Liver (tissue), 9 donors: ENCODE measurements around the gene GRIK1. TPM values are rescaled to one million over a fixed set of nuclear protein-coding genes. Genes with fewer than 3 reads are reported as not detected.

Experiments
- DNase-seq: peaks from one replicate; pipeline ENCODE4 v3.0.0-alpha.2; 2017; ENCODE audit warnings: low spot score
- H3K27ac ChIP-seq, 2 donors: one replicate each; pipeline ENCODE4 v1.7.0; 2013; ENCODE audit warnings: inconsistent platforms in 2 of 2, low read length in 2 of 2, control low read depth in 1 of 2, low read depth in 1 of 2, mild to moderate bottlenecking in 1 of 2
- H3K27me3 ChIP-seq, 4 donors: one replicate each; pipeline versions ENCODE4 v1.6.1 to v1.7.0; 2013; ENCODE audit warnings: low read length in 3 of 4, inconsistent platforms in 1 of 4, mild to moderate bottlenecking in 1 of 4, moderate library complexity in 1 of 4; ENCODE audit not compliant: control insufficient read depth in 4 of 4, insufficient read depth in 4 of 4
- H3K36me3 ChIP-seq, 4 donors: one replicate each; pipeline versions ENCODE4 v1.6.1 to v1.7.0; 2013; ENCODE audit warnings: low read length in 3 of 4, mild to moderate bottlenecking in 3 of 4, low read depth in 1 of 4, moderate library complexity in 1 of 4; ENCODE audit not compliant: control insufficient read depth in 4 of 4, insufficient read depth in 3 of 4
- H3K4me1 ChIP-seq, 4 donors: one replicate each; pipeline versions ENCODE4 v1.6.1 to v1.7.0; 2013; ENCODE audit warnings: low read length in 3 of 4, mild to moderate bottlenecking in 3 of 4, moderate library complexity in 1 of 4; ENCODE audit not compliant: control insufficient read depth in 4 of 4, insufficient read depth in 4 of 4
- H3K4me3 ChIP-seq, 3 donors: one replicate each; pipeline versions ENCODE4 v1.6.1 to v1.7.0; 2013; ENCODE audit warnings: low read length in 3 of 3, control low read depth in 1 of 3, low read depth in 1 of 3, mild to moderate bottlenecking in 1 of 3
- H3K9ac ChIP-seq, 2 donors: one replicate each; pipeline ENCODE4 v1.7.0; 2013; ENCODE audit warnings: low read length in 2 of 2, mild to moderate bottlenecking in 2 of 2, moderate library complexity in 2 of 2, control low read depth in 1 of 2, low read depth in 1 of 2
- H3K9me3 ChIP-seq, 4 donors: one replicate each; pipeline versions ENCODE4 v1.6.1 to v1.7.0; 2013; ENCODE audit warnings: low read length in 3 of 4; ENCODE audit not compliant: control insufficient read depth in 4 of 4
- ATF3 ChIP-seq: IDR thresholded peaks from 2 replicates; pipeline ENCODE4 v1.6.1; 2016; ENCODE audit warnings: antibody characterized with exemption
- CTCF ChIP-seq: fragments of 150-350 bp; IDR thresholded peaks from 2 replicates; pipeline ENCODE4 v1.5.1; 2017; ENCODE audit warnings: improper control_type of control experiment, low read depth, low read length; ENCODE audit not compliant: missing input control
- EGR1 ChIP-seq, 2 donors: IDR thresholded peaks; 2 replicates each; pipeline ENCODE4 v1.6.1; 2016 to 2018; ENCODE audit warnings: antibody characterized with exemption in 2 of 2, low read depth in 2 of 2
- FOXA1 ChIP-seq: IDR thresholded peaks from 2 replicates; pipeline ENCODE4 v1.6.1; 2016; ENCODE audit warnings: antibody characterized with exemption
- FOXA2 ChIP-seq: IDR thresholded peaks from 2 replicates; pipeline ENCODE4 v1.6.1; 2016; ENCODE audit warnings: antibody characterized with exemption
- GABPA ChIP-seq, 2 donors: IDR thresholded peaks in 1 of 2; conservative IDR thresholded peaks in 1 of 2; 2 replicates each; pipeline ENCODE4 v1.6.1; 2016; ENCODE audit warnings: antibody characterized with exemption in 2 of 2, mild to moderate bottlenecking in 1 of 2, moderate library complexity in 1 of 2
- HNF4A ChIP-seq, 2 donors: conservative IDR thresholded peaks; 2 replicates each; pipeline ENCODE4 v1.6.1; 2016; ENCODE audit warnings: antibody characterized with exemption in 2 of 2, mild to moderate bottlenecking in 2 of 2
- HNF4G ChIP-seq: IDR thresholded peaks from 2 replicates; pipeline ENCODE4 v1.6.1; 2016; ENCODE audit warnings: antibody characterized with exemption
- MAX ChIP-seq: IDR thresholded peaks from 2 replicates; pipeline ENCODE4 v1.6.1; 2016; ENCODE audit warnings: antibody characterized with exemption
- NR2F2 ChIP-seq: IDR thresholded peaks from 2 replicates; pipeline ENCODE4 v1.6.1; 2016; ENCODE audit warnings: antibody characterized with exemption
- RXRA ChIP-seq, 2 donors: IDR thresholded peaks; 2 replicates each; pipeline ENCODE4 v1.6.1; 2017 to 2018; ENCODE audit warnings: antibody characterized with exemption in 2 of 2, mild to moderate bottlenecking in 1 of 2
- SP1 ChIP-seq: IDR thresholded peaks from 2 replicates; pipeline ENCODE4 v1.6.1; 2018; ENCODE audit warnings: antibody characterized with exemption, mild to moderate bottlenecking
- TAF1 ChIP-seq: conservative IDR thresholded peaks from 2 replicates; pipeline ENCODE4 v1.6.1; 2016; ENCODE audit warnings: antibody characterized with exemption, mild to moderate bottlenecking
- YY1 ChIP-seq: IDR thresholded peaks from 2 replicates; pipeline ENCODE4 v1.6.1; 2016; ENCODE audit warnings: antibody characterized with exemption, mild to moderate bottlenecking
- ZBTB33 ChIP-seq: IDR thresholded peaks from 2 replicates; pipeline ENCODE4 v1.6.1; 2016; ENCODE audit warnings: antibody characterized with exemption
- WGBS: extraction: QIAGEN DNeasy Blood & Tissue Kit; methylation state at CpG from one replicate; pipeline ENCODE4 v1.1.7; 2013; 5-methylcytosine and 5-hydroxymethylcytosine counted together
- polyA plus RNA-seq, 2 donors: library from polyadenylated mRNA; stranded (reverse) in 1 of 2; unstranded in 1 of 2; fragments of 200-250 nt in 1 of 2; fragments of >200 nt in 1 of 2; fragmentation: Nextera tagmentation in 1 of 2; extraction: Ambion mirVana in 1 of 2; gene quantifications; one replicate each; pipeline versions ENCODE4 v1.2.1 to v1.2.3, GENCODE V29; 2013 to 2015
- total RNA-seq, 2 donors: library from RNA; depleted of rRNA; stranded (reverse); fragments of >200 nt; gene quantifications; one replicate each; pipeline ENCODE4 v1.2.3, GENCODE V29; 2014
- donor health status: healthy.
- donor health status: healthy.
- donor health status: healthy.
- donor health status: healthy.
- donor health status: healthy.

The GRIK1 gene
- total and polyA plus RNA-seq, 4 donors = 0.02 to 0.14 (median 0.05) TPM; not detected in 1

- H3K4me3 ChIP-seq = no peak overlapping the region
- DNase-seq = no peak
- TF ChIP-seq ATF3 (no peak), HNF4A (conservative IDR thresholded peaks at IDR 0.05) (no peak), GABPA (IDR thresholded peaks at IDR 0.05 in 1 of 2, conservative IDR thresholded peaks at IDR 0.05 in 1 of 2) (no peak), FOXA2 (no peak), ZBTB33 (no peak), HNF4G (no peak), NR2F2 (no peak), CTCF (no peak), FOXA1 (no peak), EGR1 (IDR thresholded peaks at IDR 0.05; ENCODE audit: low read depth in 2 of 2) (no peak), MAX (no peak), YY1 (no peak), RXRA (IDR thresholded peaks at IDR 0.05) (no peak), SP1 (no peak)
- 90% methylated on average over 3 of the region's 3 CpGs for WGBS
- H3K9me3 ChIP-seq = peaks cover 0 to 2% (median 0%) of the 10 kb centered on the region in 4 donors
- peaks cover 0 to 1% (median 0%) of the 10 kb centered on the region in 4 donors for H3K4me1 ChIP-seq
- no peaks in the 10 kb centered on the region for H3K36me3 ChIP-seq
- H3K27ac ChIP-seq = no peak overlapping the region
- H3K9ac ChIP-seq = no peak overlapping the region
- H3K27me3 ChIP-seq = no peaks in the 10 kb centered on the region
These were observed 257.0 kb downstream of the GRIK1 start for GRCh38 chr21:29682800-29683199.

GRCh38 chr21:29680273-29680672 is 259.5 kb downstream of the GRIK1 start:
- 86% methylated on average over 4 of the region's 4 CpGs for WGBS
- TF ChIP-seq FOXA1 (no peak), TAF1 (no peak), SP1 (no peak), GABPA (IDR thresholded peaks at IDR 0.05 in 1 of 2, conservative IDR thresholded peaks at IDR 0.05 in 1 of 2) (no peak), CTCF (no peak), EGR1 (IDR thresholded peaks at IDR 0.05; ENCODE audit: low read depth in 2 of 2) (no peak), ATF3 (no peak), MAX (no peak), RXRA (IDR thresholded peaks at IDR 0.05) (no peak), HNF4G (no peak)

More at GRCh38 chr21:29680273-29680672, 259.5 kb downstream of the GRIK1 start:
- Histone ChIP-seq H3K9me3 (peaks cover 0 to 2% (median 0%) of the 10 kb centered on the region in 4 donors), H3K27ac (no peak overlapping the region), H3K4me3 (no peak overlapping the region), H3K4me1 (no peaks in the 10 kb centered on the region), H3K36me3 (no peaks in the 10 kb centered on the region), H3K9ac (no peak overlapping the region), H3K27me3 (no peaks in the 10 kb centered on the region)
- DNase-seq = no peak
